Muscle layer of duodenum (tissue), 2 donors: Measurements from ENCODE around the gene NAA10.

Experiments
- H3K27ac ChIP-seq: one replicate; pipeline ENCODE4 v1.7.0; 2013; ENCODE audit warnings: mild to moderate bottlenecking, low read length
- H3K27me3 ChIP-seq: one replicate; pipeline ENCODE4 v1.7.0; 2013; ENCODE audit warnings: low read depth, mild to moderate bottlenecking, control low read depth, low read length
- H3K36me3 ChIP-seq, 2 donors: one replicate each; pipeline ENCODE4 v1.7.0; 2013; ENCODE audit warnings: low read length in 2 of 2, control low read depth in 1 of 2, mild to moderate bottlenecking in 1 of 2; ENCODE audit not compliant: insufficient read depth in 2 of 2, control insufficient read depth in 1 of 2
- H3K4me1 ChIP-seq, 2 donors: one replicate each; pipeline ENCODE4 v1.7.0; 2013; ENCODE audit warnings: low read length in 2 of 2, mild to moderate bottlenecking in 2 of 2, control low read depth in 1 of 2, moderate library complexity in 1 of 2; ENCODE audit not compliant: insufficient read depth in 2 of 2, control insufficient read depth in 1 of 2
- H3K4me3 ChIP-seq, 2 donors: one replicate each; pipeline ENCODE4 v1.7.0; 2013; ENCODE audit warnings: low read length in 2 of 2, low read depth in 1 of 2, mild to moderate bottlenecking in 1 of 2
- H3K9me3 ChIP-seq, 2 donors: one replicate each; pipeline ENCODE4 v1.7.0; 2013; ENCODE audit warnings: low read length in 2 of 2, control low read depth in 1 of 2, mild to moderate bottlenecking in 1 of 2; ENCODE audit not compliant: control insufficient read depth in 1 of 2
- donor health status: healthy.

Gene NAA10

GRCh38 chrX:153971450-153972367 is 36.9 kb upstream of the NAA10 start, which contains the start of gene HCFC1:
HCFC1 (minus strand) TSS chrX:153971818; CDS start chrX:153970840, 978 bp downstream.
- peaks cover 11 to 45% of the 10 kb centered on the region in 2 donors for H3K4me1 ChIP-seq
- peaks cover 0 to 5% of the 10 kb centered on the region in 2 donors for H3K36me3 ChIP-seq
- no peaks in the 10 kb centered on the region for H3K9me3 ChIP-seq
- H3K27ac ChIP-seq: peak within 1 kb of the TSS; percentile 95
- peak within 1 kb of the TSS; percentile 76 to 80 for H3K4me3 ChIP-seq
- H3K27me3 ChIP-seq: no peaks in the 10 kb centered on the region

GRCh38 chrX:153971124-153971449 is 36.2 kb upstream of the NAA10 start:
- Histone ChIP-seq H3K4me3 (peak overlapping the region; percentile 76 to 80), H3K27ac (peak overlapping the region; percentile 94), H3K36me3 (peaks cover 0 to 5% of the 10 kb centered on the region in 2 donors), H3K4me1 (peaks cover 11 to 51% of the 10 kb centered on the region in 2 donors), H3K9me3 (no peaks in the 10 kb centered on the region), H3K27me3 (no peaks in the 10 kb centered on the region)

- Histone ChIP-seq H3K36me3 (peaks cover 0 to 5% of the 10 kb centered on the region in 2 donors), H3K4me1 (peaks cover 11 to 57% of the 10 kb centered on the region in 2 donors), H3K27ac (peak overlapping the region; percentile 94), H3K27me3 (no peaks in the 10 kb centered on the region), H3K9me3 (no peaks in the 10 kb centered on the region), H3K4me3 (peak overlapping the region; percentile 67 to 76)
These were observed 35.7 kb upstream of the NAA10 start for GRCh38 chrX:153970357-153971123.

GRCh38 chrX:153969904-153970356 is 35.1 kb upstream of the NAA10 start:
- no peak overlapping the region for H3K27ac ChIP-seq
- peaks cover 11 to 57% of the 10 kb centered on the region in 2 donors for H3K4me1 ChIP-seq
- H3K27me3 ChIP-seq: no peaks in the 10 kb centered on the region
- no peaks in the 10 kb centered on the region for H3K9me3 ChIP-seq
- peaks cover 0 to 5% of the 10 kb centered on the region in 2 donors for H3K36me3 ChIP-seq
- peak overlapping the region; percentile 67 to 76 for H3K4me3 ChIP-seq

GRCh38 chrX:153969125-153969903 is 34.5 kb upstream of the NAA10 start:
- H3K4me3 ChIP-seq: peak overlapping the region; percentile 67 to 76
- no peaks in the 10 kb centered on the region for H3K9me3 ChIP-seq
- H3K4me1 ChIP-seq: peaks cover 10 to 51% of the 10 kb centered on the region in 2 donors
- no peaks in the 10 kb centered on the region for H3K27me3 ChIP-seq
- peak overlapping the region; percentile 51 for H3K27ac ChIP-seq
- peaks cover 0 to 5% of the 10 kb centered on the region in 2 donors for H3K36me3 ChIP-seq

GRCh38 chrX:153968754-153969124 is 33.9 kb upstream of the NAA10 start:
- peaks cover 0 to 6% of the 10 kb centered on the region in 2 donors for H3K36me3 ChIP-seq
- H3K27me3 ChIP-seq: no peaks in the 10 kb centered on the region
- no peaks in the 10 kb centered on the region for H3K9me3 ChIP-seq
- H3K27ac ChIP-seq: peak overlapping the region; percentile 51
- peak overlapping the region; percentile 67 to 76 for H3K4me3 ChIP-seq
- peaks cover 5 to 47% of the 10 kb centered on the region in 2 donors for H3K4me1 ChIP-seq

- no peaks in the 10 kb centered on the region for H3K9me3 ChIP-seq
- H3K27me3 ChIP-seq: no peaks in the 10 kb centered on the region
- H3K4me3 ChIP-seq: peak overlapping the region in 1 of 2 donors; percentile 76
- peaks cover 5 to 45% of the 10 kb centered on the region in 2 donors for H3K4me1 ChIP-seq
- H3K27ac ChIP-seq: peak overlapping the region; percentile 51
- peaks cover 0 to 11% of the 10 kb centered on the region in 2 donors for H3K36me3 ChIP-seq
These were observed 33.4 kb upstream of the NAA10 start for GRCh38 chrX:153968255-153968654.

- H3K27ac ChIP-seq: peak overlapping the region; percentile 51
- peak overlapping the region in 1 of 2 donors; percentile 13 for H3K4me3 ChIP-seq
- peaks cover 0 to 15% of the 10 kb centered on the region in 2 donors for H3K36me3 ChIP-seq
- no peaks in the 10 kb centered on the region for H3K9me3 ChIP-seq
- H3K4me1 ChIP-seq: peaks cover 5 to 45% of the 10 kb centered on the region in 2 donors
- no peaks in the 10 kb centered on the region for H3K27me3 ChIP-seq
These were observed 32.8 kb upstream of the NAA10 start for GRCh38 chrX:153967536-153968224.

GRCh38 chrX:153966841-153967535 is 32.2 kb upstream of the NAA10 start:
- Histone ChIP-seq H3K4me1 (peaks cover 5 to 45% of the 10 kb centered on the region in 2 donors), H3K4me3 (peak overlapping the region in 1 of 2 donors; percentile 13), H3K27me3 (no peaks in the 10 kb centered on the region), H3K27ac (peak overlapping the region; percentile 51), H3K9me3 (no peaks in the 10 kb centered on the region), H3K36me3 (peaks cover 4 to 17% of the 10 kb centered on the region in 2 donors)

- no peak overlapping the region for H3K27ac ChIP-seq
These were observed 31.4 kb upstream of the NAA10 start for GRCh38 chrX:153966283-153966688.

More at GRCh38 chrX:153966283-153966688, 31.4 kb upstream of the NAA10 start:
- Histone ChIP-seq H3K4me1 (peaks cover 5 to 45% of the 10 kb centered on the region in 2 donors), H3K27me3 (no peaks in the 10 kb centered on the region), H3K4me3 (peak overlapping the region in 1 of 2 donors; percentile 1), H3K36me3 (peaks cover 11 to 20% of the 10 kb centered on the region in 2 donors), H3K9me3 (no peaks in the 10 kb centered on the region)
